SK-N-SH treated with all-trans-retinoic acid at 6 μM for 48 hours (cell line): ENCODE measurements around the gene ARPC2.

Experiments
- ARNTL ChIP-seq: fragments of 450-650 bp; formaldehyde crosslinking; IDR thresholded peaks from 2 replicates; pipeline ENCODE4 v1.5.0; 2020; ENCODE audit warnings: low read depth, mild to moderate bottlenecking, moderate library complexity, borderline replicate concordance
- BACH2 ChIP-seq: fragments of 250-450 bp; sonication (Bioruptor Pico); IDR thresholded peaks from 2 replicates; pipeline ENCODE4 v1.9.0; 2021; ENCODE audit warnings: mild to moderate bottlenecking, borderline replicate concordance
- CSDC2 ChIP-seq: fragments of 250-450 bp; sonication (Bioruptor Pico); IDR thresholded peaks from 2 replicates; pipeline ENCODE4 v1.5.0; 2020; ENCODE audit warnings: mild to moderate bottlenecking, moderate library complexity
- GLIS3 ChIP-seq: fragments of 250-450 bp; sonication (Bioruptor Pico); IDR thresholded peaks from 2 replicates; pipeline ENCODE4 v1.5.0; 2020; ENCODE audit warnings: mild to moderate bottlenecking, moderate library complexity
- PPARA ChIP-seq: fragments of 250-450 bp; sonication (Bioruptor Pico); IDR thresholded peaks from 2 replicates; pipeline ENCODE4 v1.5.0; 2020; ENCODE audit warnings: mild to moderate bottlenecking, borderline replicate concordance
- TOX ChIP-seq: fragments of 250-450 bp; sonication (Bioruptor Pico); IDR thresholded peaks from 2 replicates; pipeline ENCODE4 v1.8.0; 2021; ENCODE audit warnings: mild to moderate bottlenecking, moderate library complexity, borderline replicate concordance
- ZFP3 ChIP-seq: fragments of 250-450 bp; sonication (Bioruptor Pico); IDR thresholded peaks from 2 replicates; pipeline ENCODE4 v1.5.0; 2020; ENCODE audit warnings: mild to moderate bottlenecking, moderate library complexity
- ZNF70 ChIP-seq: fragments of 450-650 bp; formaldehyde crosslinking; IDR thresholded peaks from 2 replicates; pipeline ENCODE4 v1.5.0; 2020; ENCODE audit warnings: mild to moderate bottlenecking, moderate library complexity
- TF ChIP-seq, protein P1 (sequence below): fragments of 250-450 bp; sonication (Bioruptor Pico); IDR thresholded peaks from 2 replicates; pipeline ENCODE4 v1.8.0; 2020; ENCODE audit warnings: mild to moderate bottlenecking, moderate library complexity, borderline replicate concordance
- TF ChIP-seq, protein P2 (sequence below): fragments of 250-450 bp; sonication (Bioruptor Pico); IDR thresholded peaks from 2 replicates; pipeline ENCODE4 v1.5.1; 2020; ENCODE audit warnings: low read depth, mild to moderate bottlenecking, moderate library complexity
- TF ChIP-seq, protein P3 (sequence below): fragments of 250-450 bp; sonication (Bioruptor Pico); IDR thresholded peaks from 2 replicates; pipeline ENCODE4 v1.5.1; 2021; ENCODE audit warnings: mild to moderate bottlenecking, moderate library complexity

- TF ChIP-seq, protein P1, sequence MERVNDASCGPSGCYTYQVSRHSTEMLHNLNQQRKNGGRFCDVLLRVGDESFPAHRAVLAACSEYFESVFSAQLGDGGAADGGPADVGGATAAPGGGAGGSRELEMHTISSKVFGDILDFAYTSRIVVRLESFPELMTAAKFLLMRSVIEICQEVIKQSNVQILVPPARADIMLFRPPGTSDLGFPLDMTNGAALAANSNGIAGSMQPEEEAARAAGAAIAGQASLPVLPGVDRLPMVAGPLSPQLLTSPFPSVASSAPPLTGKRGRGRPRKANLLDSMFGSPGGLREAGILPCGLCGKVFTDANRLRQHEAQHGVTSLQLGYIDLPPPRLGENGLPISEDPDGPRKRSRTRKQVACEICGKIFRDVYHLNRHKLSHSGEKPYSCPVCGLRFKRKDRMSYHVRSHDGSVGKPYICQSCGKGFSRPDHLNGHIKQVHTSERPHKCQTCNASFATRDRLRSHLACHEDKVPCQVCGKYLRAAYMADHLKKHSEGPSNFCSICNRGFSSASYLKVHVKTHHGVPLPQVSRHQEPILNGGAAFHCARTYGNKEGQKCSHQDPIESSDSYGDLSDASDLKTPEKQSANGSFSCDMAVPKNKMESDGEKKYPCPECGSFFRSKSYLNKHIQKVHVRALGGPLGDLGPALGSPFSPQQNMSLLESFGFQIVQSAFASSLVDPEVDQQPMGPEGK (CRISPR knock-in tag), result no peak
- no peak for TF ChIP-seq GLIS3 (CRISPR knock-in tag)
- TF ChIP-seq, protein P2, sequence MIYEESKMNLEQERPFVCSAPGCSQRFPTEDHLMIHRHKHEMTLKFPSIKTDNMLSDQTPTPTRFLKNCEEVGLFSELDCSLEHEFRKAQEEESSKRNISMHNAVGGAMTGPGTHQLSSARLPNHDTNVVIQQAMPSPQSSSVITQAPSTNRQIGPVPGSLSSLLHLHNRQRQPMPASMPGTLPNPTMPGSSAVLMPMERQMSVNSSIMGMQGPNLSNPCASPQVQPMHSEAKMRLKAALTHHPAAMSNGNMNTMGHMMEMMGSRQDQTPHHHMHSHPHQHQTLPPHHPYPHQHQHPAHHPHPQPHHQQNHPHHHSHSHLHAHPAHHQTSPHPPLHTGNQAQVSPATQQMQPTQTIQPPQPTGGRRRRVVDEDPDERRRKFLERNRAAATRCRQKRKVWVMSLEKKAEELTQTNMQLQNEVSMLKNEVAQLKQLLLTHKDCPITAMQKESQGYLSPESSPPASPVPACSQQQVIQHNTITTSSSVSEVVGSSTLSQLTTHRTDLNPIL, result no peak
- TF ChIP-seq ZFP3 (CRISPR knock-in tag), result no peak
- no peak for TF ChIP-seq ZNF70
- TF ChIP-seq TOX (CRISPR knock-in tag), result no peak
- TF ChIP-seq, protein P3, sequence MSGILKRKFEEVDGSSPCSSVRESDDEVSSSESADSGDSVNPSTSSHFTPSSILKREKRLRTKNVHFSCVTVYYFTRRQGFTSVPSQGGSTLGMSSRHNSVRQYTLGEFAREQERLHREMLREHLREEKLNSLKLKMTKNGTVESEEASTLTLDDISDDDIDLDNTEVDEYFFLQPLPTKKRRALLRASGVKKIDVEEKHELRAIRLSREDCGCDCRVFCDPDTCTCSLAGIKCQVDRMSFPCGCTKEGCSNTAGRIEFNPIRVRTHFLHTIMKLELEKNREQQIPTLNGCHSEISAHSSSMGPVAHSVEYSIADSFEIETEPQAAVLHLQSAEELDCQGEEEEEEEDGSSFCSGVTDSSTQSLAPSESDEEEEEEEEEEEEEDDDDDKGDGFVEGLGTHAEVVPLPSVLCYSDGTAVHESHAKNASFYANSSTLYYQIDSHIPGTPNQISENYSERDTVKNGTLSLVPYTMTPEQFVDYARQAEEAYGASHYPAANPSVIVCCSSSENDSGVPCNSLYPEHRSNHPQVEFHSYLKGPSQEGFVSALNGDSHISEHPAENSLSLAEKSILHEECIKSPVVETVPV (CRISPR knock-in tag), result no peak
- TF ChIP-seq ARNTL, result no peak
- TF ChIP-seq CSDC2 (CRISPR knock-in tag), result no peak
- no peak for TF ChIP-seq PPARA
- no peak for TF ChIP-seq BACH2
These were observed 35.7 kb downstream of the ARPC2 start for GRCh38 chr2:218252509-218253231.
